Measurements from ENCODE around the gene FOXK1. TPM values are rescaled to one million over a fixed set of nuclear protein-coding genes. Genes with fewer than 3 reads are reported as not detected.

FOXK1 gene
- total RNA-seq, 1 donor from 2014 or later: 17.6 TPM

DNA sequence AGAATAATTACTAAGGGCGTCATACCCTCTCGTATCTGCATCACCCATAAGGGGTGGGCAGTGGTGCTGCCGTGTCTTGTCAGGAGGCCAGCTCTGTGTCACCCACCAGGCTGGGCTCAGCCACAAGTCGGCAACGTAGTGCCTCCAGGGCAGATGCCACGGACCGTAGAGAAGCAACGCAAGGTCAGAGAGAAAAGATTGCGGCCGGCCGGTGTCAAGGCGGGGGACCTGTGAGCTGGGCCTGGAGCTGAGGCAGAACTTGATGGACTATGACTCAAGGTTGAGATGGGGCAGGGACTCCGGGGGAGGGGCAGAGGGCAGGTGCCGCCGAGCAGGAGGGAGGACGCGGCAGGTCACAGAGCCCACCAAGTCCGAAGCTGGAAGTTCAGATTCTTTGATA lies 29.5 kb downstream of the FOXK1 start:
- Histone ChIP-seq H3K4me3 (ENCODE audit: low read depth, low read length) (no peak overlapping the region), H3K27me3 (ENCODE audit: control insufficient read depth, insufficient read depth, low read length) (no peaks in the 10 kb centered on the region), H3K36me3 (ENCODE audit: control insufficient read depth, insufficient read depth, low read length) (peaks cover 8% of the 10 kb centered on the region)
- DNase-seq (ENCODE audit: low read depth) (no peak), FAIRE-seq (no peak)
- TF ChIP-seq, protein P1, sequence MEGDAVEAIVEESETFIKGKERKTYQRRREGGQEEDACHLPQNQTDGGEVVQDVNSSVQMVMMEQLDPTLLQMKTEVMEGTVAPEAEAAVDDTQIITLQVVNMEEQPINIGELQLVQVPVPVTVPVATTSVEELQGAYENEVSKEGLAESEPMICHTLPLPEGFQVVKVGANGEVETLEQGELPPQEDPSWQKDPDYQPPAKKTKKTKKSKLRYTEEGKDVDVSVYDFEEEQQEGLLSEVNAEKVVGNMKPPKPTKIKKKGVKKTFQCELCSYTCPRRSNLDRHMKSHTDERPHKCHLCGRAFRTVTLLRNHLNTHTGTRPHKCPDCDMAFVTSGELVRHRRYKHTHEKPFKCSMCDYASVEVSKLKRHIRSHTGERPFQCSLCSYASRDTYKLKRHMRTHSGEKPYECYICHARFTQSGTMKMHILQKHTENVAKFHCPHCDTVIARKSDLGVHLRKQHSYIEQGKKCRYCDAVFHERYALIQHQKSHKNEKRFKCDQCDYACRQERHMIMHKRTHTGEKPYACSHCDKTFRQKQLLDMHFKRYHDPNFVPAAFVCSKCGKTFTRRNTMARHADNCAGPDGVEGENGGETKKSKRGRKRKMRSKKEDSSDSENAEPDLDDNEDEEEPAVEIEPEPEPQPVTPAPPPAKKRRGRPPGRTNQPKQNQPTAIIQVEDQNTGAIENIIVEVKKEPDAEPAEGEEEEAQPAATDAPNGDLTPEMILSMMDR (IDR thresholded peaks at IDR 0.05; ENCODE audit: insufficient read depth, low read length, severe bottlenecking): no peak

DNA sequence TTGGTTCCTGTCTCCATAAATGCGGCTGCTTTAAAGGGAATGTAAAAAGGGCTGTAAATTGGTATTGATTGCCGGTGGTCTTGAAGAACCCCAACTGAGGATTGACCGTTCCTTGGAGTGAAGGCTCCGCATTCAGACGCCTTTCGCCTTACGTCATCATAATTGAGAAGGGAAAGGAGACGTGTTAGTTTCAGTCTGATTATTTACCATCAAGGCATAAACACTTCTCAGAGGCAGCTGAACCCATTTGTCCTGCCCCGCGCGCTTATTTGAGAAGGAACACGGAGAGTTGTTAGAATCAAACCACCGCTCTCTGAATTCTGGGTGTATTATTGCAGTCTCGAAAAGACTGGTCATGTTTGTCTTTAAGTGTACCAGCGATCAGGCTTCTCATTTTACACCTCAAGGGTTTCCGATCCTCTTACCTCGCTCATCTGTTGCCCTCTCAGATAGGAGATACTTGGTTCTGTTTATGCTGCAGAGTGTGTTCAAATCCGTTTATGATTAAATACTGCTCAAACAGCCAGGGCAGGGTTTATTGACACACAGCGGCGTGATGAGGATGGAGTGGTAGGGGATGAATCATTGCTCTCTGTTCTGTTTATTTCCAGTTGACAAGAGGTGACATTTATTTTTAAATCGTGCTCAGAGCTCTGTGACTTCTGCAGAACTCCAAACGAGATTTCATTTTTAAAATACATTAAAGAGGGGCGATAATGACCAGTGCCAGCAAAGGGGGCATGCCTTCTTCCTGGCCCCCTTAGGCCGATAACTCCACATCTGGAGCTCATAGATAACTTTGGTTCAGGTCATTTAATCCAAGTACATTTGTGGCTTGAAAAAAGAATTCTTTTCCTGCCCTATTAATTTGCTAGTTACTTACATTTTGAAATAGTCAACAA lies 30.4 kb downstream of the FOXK1 start:
- TF ChIP-seq, protein P1 (IDR thresholded peaks at IDR 0.05; ENCODE audit: insufficient read depth, low read length, severe bottlenecking): no peak
- Histone ChIP-seq H3K27me3 (ENCODE audit: control insufficient read depth, insufficient read depth, low read length) (no peaks in the 10 kb centered on the region), H3K36me3 (ENCODE audit: control insufficient read depth, insufficient read depth, low read length) (peaks cover 6% of the 10 kb centered on the region), H3K4me3 (ENCODE audit: low read depth, low read length) (no peak overlapping the region)
- peak; percentile 32 for FAIRE-seq
- peak; percentile 79 for DNase-seq (ENCODE audit: low read depth)

DNA sequence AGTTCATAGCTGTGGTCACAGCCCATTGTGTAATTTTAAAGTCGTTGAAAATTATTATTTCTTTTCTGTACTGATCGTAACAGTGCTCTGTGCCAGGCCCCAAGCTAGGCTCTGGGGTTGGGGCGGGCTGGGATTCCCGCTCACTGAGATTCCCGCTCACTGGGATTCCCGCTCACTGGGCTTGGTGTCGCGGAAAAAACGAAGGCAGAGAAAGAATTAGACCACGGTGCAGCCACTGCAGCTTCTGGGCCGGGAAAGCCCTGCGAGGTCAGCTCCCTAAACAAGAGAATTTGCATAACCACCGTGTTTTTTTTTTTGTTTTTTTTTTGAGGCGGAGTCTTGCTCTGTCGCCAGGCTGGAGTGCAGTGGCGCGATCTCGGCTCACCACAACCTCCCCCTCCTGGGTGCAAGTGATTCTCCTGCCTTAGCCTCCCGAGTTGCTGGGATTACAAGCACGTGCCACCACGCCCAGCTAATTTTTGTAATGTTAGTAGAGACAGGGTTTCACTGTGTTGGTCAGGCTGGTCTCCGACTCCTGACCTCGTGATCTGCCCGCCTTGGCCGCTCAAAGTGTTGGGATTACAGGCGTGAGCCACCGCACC lies 31.2 kb downstream of the FOXK1 start:
- Histone ChIP-seq H3K27me3 (ENCODE audit: control insufficient read depth, insufficient read depth, low read length) (no peaks in the 10 kb centered on the region), H3K36me3 (ENCODE audit: control insufficient read depth, insufficient read depth, low read length) (peaks cover 9% of the 10 kb centered on the region), H3K4me3 (ENCODE audit: low read depth, low read length) (no peak overlapping the region)
- FAIRE-seq: no peak
- TF ChIP-seq, protein P1 (IDR thresholded peaks at IDR 0.05; ENCODE audit: insufficient read depth, low read length, severe bottlenecking): no peak
- DNase-seq (ENCODE audit: low read depth): no peak

DNA sequence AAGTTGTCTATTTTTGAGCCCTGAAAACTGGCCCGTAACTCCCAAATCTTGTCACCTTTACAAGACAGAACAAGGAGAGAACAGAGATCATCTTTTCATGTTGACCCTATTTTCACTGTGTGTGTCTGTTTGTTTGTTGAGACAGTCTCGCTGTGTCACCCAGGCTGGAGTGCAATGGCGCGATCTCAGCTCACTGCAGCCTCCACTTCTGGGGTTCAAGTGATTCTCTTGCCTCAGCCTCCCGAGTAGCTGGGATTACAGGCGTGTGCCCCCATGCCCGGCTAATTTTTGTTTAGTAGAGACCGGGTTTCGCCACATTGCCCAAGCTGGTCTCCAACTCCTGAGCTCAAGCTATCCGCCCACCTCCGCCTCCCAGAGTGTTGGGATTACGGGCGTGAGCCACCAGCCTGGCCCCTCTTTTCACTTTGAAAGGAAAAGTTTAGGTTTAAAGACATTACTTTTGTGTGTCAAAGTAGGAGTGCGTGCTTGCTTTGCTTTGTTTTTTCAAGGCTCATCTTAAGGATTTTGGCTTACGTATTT lies 32.1 kb downstream of the FOXK1 start:
- Histone ChIP-seq H3K27me3 (ENCODE audit: control insufficient read depth, insufficient read depth, low read length) (no peaks in the 10 kb centered on the region), H3K36me3 (ENCODE audit: control insufficient read depth, insufficient read depth, low read length) (peaks cover 8% of the 10 kb centered on the region), H3K4me3 (ENCODE audit: low read depth, low read length) (no peak overlapping the region)
- DNase-seq (ENCODE audit: low read depth) (no peak), FAIRE-seq (no peak)
- TF ChIP-seq, protein P1 (IDR thresholded peaks at IDR 0.05; ENCODE audit: insufficient read depth, low read length, severe bottlenecking): no peak

DNA sequence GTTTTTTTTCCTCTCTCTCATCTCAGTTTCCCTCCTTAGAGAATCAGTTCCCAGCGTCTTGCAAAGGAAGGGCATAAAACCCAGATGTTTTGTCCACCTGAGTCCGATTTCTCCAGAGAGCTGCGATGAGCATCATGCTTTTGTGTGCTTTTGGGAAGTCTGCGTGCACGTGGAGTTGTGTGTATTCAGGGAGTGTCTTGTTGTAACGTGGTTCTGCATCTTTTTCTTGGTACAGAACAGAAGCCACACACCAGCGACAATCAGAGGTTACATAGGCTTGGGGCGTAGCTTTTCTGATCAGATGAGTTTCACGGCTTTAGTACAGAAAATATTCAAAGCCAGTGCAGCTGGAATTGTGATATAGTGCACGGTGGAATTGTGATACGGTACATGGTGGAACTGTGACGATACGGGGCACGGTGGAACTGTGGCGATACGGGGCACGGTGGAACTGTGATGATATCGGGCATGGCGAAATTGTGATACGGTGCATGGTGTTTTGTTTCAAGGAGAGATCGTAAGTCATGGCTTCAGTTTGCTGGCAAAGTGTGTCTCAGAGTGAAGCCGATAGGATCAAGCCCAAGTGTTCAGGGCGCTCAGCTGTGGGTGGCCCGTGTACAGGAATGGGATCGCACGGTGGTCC lies 32.8 kb downstream of the FOXK1 start:
- DNase-seq (ENCODE audit: low read depth): no peak
- no peak overlapping the region for H3K4me3 ChIP-seq (ENCODE audit: low read depth, low read length)
- H3K36me3 ChIP-seq (ENCODE audit: control insufficient read depth, insufficient read depth, low read length): peaks cover 8% of the 10 kb centered on the region
- FAIRE-seq: peak; percentile 83
- TF ChIP-seq, protein P1 (IDR thresholded peaks at IDR 0.05; ENCODE audit: insufficient read depth, low read length, severe bottlenecking): no peak
- H3K27me3 ChIP-seq (ENCODE audit: control insufficient read depth, insufficient read depth, low read length): no peaks in the 10 kb centered on the region

All from bronchial epithelial cell (primary cell).